ENCODE results near the gene LMO7.

DNA sequence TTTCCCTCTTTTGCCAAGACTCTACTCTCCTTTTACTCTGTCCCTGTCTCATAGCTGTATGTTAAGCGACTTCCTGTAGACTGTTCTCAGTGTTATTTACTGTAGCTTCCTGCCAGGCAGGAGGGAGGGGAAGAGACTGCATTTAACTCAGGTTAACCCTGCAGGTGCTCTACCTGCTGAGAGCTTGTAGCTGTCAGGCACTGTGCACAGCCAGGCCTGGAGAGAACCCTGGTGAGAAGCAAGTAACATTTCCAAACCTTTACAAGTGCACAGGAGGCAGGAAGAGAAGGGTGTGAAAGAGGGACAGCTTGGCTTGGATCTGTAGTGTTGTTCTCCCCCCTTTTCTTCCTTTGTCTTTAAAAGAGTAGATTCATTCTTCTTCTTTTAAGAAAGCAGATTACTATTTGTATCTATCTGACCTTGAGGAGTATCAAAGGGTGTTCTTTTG is 167.1 kb downstream of the LMO7 start:
- TF ChIP-seq, protein P1, sequence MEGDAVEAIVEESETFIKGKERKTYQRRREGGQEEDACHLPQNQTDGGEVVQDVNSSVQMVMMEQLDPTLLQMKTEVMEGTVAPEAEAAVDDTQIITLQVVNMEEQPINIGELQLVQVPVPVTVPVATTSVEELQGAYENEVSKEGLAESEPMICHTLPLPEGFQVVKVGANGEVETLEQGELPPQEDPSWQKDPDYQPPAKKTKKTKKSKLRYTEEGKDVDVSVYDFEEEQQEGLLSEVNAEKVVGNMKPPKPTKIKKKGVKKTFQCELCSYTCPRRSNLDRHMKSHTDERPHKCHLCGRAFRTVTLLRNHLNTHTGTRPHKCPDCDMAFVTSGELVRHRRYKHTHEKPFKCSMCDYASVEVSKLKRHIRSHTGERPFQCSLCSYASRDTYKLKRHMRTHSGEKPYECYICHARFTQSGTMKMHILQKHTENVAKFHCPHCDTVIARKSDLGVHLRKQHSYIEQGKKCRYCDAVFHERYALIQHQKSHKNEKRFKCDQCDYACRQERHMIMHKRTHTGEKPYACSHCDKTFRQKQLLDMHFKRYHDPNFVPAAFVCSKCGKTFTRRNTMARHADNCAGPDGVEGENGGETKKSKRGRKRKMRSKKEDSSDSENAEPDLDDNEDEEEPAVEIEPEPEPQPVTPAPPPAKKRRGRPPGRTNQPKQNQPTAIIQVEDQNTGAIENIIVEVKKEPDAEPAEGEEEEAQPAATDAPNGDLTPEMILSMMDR (IDR thresholded peaks at IDR 0.05; ENCODE audit: poor library complexity) = no peak
- TF ChIP-seq EZH2 (IDR thresholded peaks at IDR 0.05; ENCODE audit: borderline replicate concordance) = no peak
